Left cardiac atrium (tissue), 4 donors: ENCODE data around the gene RBKS. TPM values are rescaled to one million over a fixed set of nuclear protein-coding genes. Genes with fewer than 3 reads are reported as not detected.

ENCODE experiments used
- ATAC-seq, 2 donors: fragments of 200-7000 bp; cut with Tn5 transposase; one replicate each; pipeline ENCODE4 v1.9.1; 2020; ENCODE audit warnings: mild to moderate bottlenecking in 2 of 2, moderate library complexity in 2 of 2
- DNase-seq: peaks from one replicate; pipeline ENCODE4 v3.0.0-alpha.2; 2020
- intact Hi-C, 2 donors: fragments of 100-400 bp; cut with DNase I; formaldehyde crosslinking; loops; one replicate each; pipeline versions ENCODE4 v1.14.1 to v1.15.1; 2022 to 2023
- total RNA-seq, 2 donors: library from RNA; stranded (reverse); fragmentation: NEBNext Ultra II Directional; extraction: Animal tissue kit (Norgen Biotek cat#: 25700); gene quantifications; one replicate each; pipeline ENCODE4 v1.2.1, GENCODE V29; 2021
- donor health status: DM: no; HTN: yes; CAD: no.
- donor health status: DM: no; HTN: yes; CAD: no; lungs with severe emphysema.
- donor health status: DM: yes; HTN: yes; CAD: no.
- donor health status: Dilated cardiomyopathy.

RBKS gene
- total RNA-seq, 2 donors from 2014 or later: 3.3 TPM

DNA sequence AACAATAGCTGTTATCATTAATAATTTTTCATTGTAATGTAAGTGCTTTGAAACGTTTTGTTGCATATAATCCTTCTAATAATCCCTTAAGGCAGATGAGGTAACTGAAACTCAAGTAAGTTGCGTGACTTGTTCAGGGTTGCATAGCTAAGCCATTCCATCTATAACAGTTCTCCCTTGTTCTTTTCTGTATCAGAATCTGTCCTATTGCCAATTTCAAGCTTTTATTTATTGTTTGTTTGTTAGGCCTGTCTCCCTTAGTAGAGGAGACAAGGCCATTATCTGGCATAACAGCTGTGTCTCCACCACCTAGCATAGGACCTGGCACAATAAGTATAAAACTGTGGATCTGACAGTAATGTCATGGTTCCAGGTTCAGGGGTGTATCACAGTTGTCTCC, 19.7 kb upstream of the RBKS start:
- no peak for ATAC-seq
- no peak for DNase-seq
- intact Hi-C loops: loop anchor here in 1 of 2 donors (10.0 kb wide), 1 partner anchor 205 kb away; no protein-coding TSS in a partner anchor

DNA sequence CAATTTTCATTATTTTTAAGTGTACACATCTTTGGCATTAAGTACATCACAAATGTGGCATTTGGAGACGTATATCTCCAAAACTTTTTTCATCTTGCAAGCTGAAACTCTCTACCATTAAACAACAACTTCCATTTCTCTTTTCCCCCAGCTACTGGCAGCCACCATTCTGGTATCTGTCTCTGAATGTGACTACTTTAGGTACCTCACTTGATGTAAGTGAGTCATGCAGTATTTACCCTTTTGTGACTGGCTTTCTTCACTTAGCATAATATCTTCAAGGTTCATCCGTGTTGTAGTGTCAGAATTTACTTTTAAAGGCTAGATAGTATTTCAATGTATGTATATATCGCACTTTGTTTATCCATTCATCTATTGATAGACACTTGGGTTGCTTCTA, 17.4 kb upstream of the RBKS start:
- DNase-seq (no peak), ATAC-seq (no peak)
- intact Hi-C loops: loop anchor here in 1 of 2 donors (10.0 kb wide), 1 partner anchor 203 kb away; no protein-coding TSS in a partner anchor

DNA sequence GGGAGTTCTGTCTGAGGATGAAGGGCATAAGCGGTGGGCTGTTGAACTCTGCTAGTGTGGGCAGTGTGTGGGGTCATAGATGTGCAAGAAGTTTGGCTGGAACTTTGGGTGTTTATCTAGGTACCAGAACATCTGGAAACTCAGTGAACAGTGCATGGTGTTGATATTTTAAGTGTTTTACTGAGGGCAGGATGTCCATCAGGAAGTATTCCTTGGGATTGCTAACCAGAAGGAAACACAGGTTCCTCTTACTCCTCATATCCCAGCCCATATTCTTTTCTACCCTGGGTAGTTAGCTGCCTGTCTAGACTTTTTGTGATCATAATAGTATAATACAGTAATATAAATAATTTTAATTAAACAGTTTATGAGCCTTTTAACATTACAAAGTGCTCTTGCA, 15.9 kb upstream of the RBKS start:
- intact Hi-C loops: loop anchor here in 1 of 2 donors (10.0 kb wide), 1 partner anchor 201 kb away; no protein-coding TSS in a partner anchor
- DNase-seq (no peak), ATAC-seq (no peak)

DNA sequence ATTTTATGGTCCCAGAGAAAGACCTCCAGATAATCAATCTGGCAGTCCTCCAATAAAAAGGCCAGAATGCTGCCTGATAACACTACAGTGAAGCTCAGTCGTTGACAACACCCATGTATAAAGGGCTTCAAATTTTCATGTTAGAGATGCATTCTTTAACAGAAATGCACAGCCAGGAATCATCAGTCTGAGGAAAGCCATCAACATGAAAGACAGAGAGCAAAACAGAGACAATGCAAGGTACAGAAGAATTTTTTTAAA, 14.1 kb upstream of the RBKS start:
- no peak for ATAC-seq
- intact Hi-C loops: loop anchor here in 1 of 2 donors (10.0 kb wide), 1 partner anchor 200 kb away; no protein-coding TSS in a partner anchor
- no peak for DNase-seq

DNA sequence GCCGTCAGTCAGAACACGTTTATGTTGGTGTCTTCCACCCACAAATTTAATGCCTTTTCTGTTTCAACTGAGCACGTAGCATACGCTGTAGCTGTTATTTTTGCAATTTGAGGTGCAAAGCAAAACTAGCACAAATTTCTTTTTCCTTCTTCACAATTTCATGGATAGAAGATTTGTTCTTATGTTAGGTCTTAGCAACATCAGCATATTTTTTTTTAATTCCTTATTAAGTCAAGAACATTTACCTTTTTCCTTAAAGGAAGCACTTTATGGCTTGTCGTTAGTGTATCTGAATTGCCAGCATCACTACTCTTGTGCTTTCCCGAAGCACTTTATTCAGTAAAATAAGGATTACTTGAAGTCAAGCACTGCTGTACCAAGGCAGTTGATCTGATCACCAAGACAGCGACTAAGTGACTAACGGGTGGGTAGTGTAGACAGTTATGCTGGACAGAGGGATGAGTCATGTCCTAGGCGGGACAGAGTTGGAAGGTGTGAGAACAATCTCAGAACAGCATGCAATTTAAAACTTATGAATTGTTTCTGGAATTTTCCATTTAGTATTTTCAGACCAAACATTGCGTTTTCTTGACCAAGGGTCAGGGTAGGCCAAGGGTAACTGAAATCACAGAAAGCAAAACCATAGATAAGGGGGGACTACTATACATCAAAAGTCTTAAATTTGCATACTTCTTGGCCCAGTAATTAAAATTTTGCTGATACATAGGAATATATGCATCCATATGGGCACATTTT, 13.6 kb upstream of the RBKS start:
- ATAC-seq: peak in 1 of 2 donors; percentile 89
- intact Hi-C loops: loop anchor here in 1 of 2 donors (10.0 kb wide), 1 partner anchor 199 kb away; no protein-coding TSS in a partner anchor
- no peak for DNase-seq

DNA sequence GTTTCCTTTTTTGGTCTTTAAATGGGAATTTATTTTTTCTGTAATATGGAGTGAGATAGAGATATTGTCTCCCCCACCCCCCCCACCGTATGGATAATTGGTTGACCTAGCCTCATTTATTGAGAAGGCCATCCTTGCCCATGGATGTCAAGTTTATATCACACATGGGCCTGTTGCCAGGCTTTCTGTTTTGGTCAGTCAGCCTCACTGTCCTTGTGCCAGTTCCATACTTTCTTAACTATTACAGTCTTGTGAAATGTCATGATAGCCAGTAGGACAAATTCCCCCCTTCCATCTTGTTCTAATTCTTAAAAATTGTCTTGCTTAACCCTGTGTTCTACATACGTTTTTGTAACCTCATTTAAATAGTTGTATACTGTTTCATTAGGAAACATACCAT, 12.8 kb upstream of the RBKS start:
- intact Hi-C loops: loop anchor here in 1 of 2 donors (10.0 kb wide), 1 partner anchor 198 kb away; no protein-coding TSS in a partner anchor
- DNase-seq (no peak), ATAC-seq (no peak)

DNA sequence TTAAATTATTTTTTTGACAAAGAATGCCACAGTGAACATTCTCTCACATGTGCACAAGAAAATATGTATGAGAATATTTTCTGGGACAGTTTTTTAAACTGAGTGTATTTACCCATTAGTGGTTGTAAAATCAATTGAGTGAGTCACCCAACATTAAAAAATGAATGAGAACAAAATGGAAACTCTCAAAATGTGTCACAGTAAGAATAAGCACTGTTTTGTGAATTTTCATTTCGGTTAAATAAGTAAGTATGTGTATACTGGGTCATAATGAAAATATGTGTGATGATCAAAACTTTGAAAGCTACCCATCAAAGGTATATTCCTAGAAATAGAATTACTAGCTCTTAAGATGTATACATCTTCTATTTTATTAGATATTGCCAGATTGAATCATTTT, 11.9 kb upstream of the RBKS start:
- intact Hi-C loops: loop anchor here in 1 of 2 donors (10.0 kb wide), 1 partner anchor 197 kb away; no protein-coding TSS in a partner anchor
- DNase-seq: no peak
- no peak for ATAC-seq

DNA sequence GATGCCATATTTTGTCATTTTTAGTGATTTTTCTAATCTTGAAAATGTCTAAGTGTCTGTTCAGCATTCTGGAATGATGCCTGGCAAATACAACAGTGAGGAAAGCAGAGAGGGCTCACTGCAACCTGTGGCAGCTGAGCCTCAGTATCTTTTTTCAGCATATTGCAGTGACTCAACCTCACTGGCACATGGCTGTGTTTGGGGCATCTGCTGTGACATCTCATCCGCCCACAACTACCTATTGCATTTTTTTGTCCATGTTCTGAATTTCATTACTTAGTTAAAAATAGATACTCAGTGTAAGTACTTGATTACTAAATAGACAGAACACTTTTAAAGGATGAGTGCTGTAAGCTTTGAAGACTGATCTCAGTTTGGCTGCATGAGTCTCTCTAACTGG, 11.0 kb upstream of the RBKS start:
- intact Hi-C loops: loop anchor here in 1 of 2 donors (10.0 kb wide), 1 partner anchor 196 kb away; no protein-coding TSS in a partner anchor
- no peak for DNase-seq
- ATAC-seq: no peak

DNA sequence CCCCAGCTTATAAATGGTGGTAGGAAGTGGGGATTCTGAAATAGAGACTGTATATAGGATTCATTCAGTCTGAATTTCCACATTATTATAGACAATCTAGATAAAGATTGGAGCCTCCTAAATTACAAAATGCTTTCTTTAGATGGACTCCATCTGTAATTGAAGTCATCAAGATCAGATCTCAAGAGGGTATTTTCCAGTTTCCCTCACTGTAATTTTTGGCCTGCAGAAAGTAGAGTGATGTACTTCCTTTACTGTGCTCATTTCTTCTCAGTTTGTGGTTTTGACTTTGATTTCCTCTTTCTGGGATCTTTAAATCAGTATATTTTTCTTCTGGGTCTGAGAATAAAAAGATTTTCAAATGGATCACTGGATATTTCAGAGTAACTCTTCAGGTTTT, 7.5 kb upstream of the RBKS start:
- intact Hi-C loops: loop anchor here in 1 of 2 donors (10.0 kb wide), 1 partner anchor 143 kb away; no protein-coding TSS in a partner anchor
- ATAC-seq: no peak
- no peak for DNase-seq

DNA sequence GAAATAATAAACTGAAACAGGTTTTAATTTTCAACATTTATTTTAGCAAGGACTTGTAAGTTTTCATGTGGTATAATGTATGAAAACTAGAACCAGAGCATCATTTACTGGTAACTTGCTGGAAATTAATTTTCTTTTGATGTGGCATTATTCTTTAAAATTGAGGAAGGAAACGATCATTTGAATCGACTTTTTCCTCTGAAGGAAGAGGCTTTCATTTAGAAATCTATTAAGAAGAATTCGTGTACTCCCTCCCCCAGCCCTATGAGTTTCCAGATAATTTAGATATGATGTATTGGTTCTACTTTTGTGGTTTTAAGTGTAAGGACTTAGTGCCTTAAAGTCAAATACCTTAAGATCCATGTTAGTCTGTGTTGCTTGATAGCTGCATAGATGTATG, 2.8 kb upstream of the RBKS start:
- ATAC-seq: no peak
- intact Hi-C loops: loop anchor here in 1 of 2 donors (5.0 to 10.0 kb wide), 2 partner anchors 138 to 499 kb away; partner anchors contain the start of gene FOSL2

DNA sequence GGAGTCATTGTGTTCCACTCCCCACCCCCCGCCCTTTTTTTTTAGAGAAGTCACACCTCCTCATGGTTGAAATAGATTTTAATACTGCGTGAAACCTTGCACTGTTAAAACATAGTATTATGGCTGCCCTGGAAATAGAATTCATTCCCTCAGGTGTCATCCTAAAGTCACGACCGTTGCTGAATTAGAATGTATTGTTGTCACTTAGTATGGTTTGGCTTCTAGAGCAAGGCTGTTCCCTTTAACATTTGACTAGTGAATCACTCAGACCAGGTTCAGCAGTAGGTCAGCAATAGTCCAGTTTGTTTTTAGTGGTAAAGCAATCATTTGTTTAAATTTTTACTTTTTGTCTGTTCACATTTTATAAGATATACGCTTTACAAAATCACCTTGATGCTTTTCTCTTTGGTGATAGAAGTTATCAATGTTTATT, 1.5 kb upstream of the RBKS start:
- ATAC-seq (no peak), DNase-seq (no peak)
- intact Hi-C loops: loop anchor here in 1 of 2 donors (5.0 to 10.0 kb wide), 2 partner anchors 137 to 501 kb away; partner anchors contain the start of gene FOSL2

More for the DNA sequence above, 2.8 kb upstream of the RBKS start:
- no peak for DNase-seq

DNA sequence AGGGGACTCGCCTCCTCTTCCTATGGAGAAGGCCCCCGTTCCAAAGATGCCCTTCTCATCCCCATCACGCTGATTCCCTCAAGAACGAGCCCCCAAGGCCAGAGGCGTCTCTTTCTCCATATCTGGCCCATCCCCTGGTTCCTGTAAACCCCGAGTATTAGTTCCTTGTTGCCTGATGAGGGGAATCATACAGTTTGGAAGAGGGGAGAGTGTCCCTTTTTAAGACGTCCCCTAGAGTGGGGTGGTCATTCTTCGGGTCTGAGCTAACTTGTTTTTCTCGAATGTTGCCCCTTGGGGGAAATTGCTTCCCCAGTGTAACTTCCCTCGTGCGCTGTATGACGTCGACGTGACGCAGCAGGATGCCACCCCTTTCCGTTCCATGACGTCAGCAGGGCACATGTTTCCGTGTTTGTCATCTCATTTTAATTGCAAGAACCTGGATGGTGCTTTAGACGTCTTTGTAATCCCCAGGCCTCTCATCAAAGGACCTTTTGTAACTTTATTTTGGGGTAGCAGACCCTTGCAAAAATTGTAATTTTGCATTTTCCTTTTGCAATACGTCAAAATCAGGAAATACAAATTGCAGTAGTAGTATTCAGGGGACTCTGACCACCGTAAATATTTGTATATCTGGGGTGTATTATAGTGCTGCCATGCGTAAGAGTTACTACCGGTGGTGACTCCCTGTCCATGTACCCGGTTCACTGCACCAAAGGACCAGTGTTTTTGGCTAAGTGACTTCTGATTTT, 911 bp upstream of the RBKS start:
- ATAC-seq (peak; percentile 47 to 49), DNase-seq (peak; percentile 92)
- intact Hi-C loops: loop anchor here in 1 of 2 donors (5.0 to 10.0 kb wide), 2 partner anchors 136 to 501 kb away; partner anchors contain the start of gene FOSL2

DNA sequence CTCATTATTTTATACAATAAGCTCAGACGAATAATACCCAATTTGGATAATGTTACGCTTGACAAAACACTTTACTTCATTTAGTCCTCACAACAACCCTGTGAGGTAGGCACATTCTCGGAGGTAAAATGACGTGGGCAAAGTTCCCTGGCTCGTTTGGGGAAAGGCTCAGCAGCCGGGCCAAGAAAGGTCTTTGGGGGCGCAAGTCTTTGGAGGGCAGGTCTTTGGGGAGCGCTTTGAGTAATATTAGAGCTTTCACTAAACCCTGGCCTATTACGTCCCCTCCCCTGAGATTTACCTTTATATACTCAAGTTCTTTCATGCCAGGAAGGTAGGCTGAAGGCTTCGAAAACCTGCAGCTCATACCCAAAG, 427 bp downstream of the RBKS start:
- DNase-seq (peak; percentile 30), ATAC-seq (no peak)
- intact Hi-C loops: loop anchor here in 1 of 2 donors (5.0 to 10.0 kb wide), 2 partner anchors 135 to 503 kb away; partner anchors contain the start of gene FOSL2

DNA sequence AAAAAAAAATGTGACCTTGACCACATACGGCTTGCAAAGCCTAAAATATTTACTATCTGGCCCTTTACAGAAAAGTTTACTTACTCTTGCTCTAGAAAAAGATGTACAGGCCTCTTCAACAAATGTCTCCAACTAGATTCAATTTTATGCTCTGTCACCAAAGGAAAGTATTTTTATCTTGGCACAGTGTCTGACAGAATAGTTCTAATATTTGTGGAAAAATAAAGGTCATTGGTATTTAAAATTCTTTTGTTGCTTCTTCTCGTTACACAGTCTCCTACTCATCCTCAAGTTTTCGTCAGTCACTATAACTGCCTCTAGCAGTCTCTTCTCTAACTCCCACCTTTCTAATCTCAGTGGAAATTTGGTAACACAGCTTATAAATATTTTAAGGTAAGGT, 1.4 kb downstream of the RBKS start:
- ATAC-seq: no peak
- DNase-seq: no peak
- intact Hi-C loops: no loop called here

DNA sequence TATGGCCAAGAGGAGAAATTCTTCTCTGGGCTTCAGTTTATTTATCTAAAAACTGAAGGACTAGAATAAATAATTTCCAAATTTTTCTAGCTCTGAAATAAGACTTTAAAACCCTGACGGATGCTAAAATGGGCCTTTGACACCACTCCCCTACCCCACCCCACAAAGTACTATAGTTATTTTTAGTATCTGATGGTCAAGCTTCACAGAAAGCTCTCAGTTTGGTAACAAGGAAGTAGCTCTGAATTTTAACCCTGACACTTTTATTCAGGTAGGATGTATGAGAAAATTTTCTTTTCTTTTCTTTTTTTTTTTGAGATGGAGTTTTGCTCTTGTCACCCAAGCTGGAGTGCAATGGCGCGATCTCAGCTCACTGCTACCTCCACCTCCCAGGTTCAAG, 2.4 kb downstream of the RBKS start:
- no peak for ATAC-seq
- intact Hi-C loops: no loop called here
- no peak for DNase-seq

DNA sequence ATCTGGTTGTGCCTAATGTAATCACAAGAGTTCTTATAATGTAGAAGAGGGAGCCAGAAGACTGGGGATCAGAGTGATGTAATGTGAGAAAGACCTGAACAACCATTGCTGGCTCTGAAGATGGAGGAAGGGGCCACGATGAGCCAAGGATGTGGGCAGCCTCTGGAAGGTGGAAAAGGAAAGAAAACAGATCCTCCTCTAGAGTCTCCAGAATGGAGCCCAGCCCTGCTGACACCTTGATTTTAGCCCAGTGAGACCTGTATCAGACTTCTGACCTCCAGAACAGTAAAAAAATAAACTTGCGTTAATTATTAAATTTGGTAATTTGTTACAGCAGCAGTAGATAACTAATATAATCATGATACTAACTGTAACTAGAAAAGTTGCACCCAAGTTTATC, 3.1 kb downstream of the RBKS start:
- ATAC-seq (no peak), DNase-seq (no peak)
- intact Hi-C loops: no loop called here

DNA sequence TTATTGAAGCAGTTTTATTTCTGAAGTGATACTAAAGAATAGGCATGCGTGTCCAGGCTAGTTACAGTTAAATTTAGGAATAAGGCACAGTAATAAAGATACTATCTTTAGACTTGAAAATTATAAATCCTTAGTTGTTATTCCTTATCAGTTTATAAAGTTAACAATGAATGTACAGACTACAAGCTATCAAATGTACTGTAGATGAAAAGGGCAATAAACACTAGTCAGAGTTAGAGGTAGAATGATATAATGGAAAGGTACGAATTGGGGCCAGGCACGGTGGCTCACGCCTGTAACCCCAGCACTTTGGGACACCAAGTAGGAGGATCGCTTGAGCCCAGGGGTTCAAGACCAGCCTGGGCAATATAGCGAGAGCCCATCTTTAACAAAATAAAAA, 3.9 kb downstream of the RBKS start:
- no peak for DNase-seq
- intact Hi-C loops: no loop called here
- no peak for ATAC-seq

DNA sequence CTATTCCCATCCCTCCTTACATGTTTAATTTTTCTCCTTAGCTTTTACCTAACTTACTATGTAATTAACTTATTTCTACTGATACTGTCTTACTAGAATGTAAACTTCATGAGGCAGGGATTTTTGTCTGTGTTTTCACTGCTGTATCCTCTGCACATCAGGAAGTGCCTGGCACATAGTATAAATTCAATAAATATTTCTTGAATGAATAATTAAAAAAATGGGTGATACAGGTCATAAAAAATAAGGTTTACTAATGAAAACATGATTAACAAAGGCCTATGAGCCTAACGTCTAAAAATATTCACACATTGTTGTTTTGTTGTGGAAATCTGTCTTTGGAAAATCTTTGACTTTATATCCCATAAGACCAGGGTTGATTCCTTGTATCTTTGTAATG, 4.5 kb downstream of the RBKS start:
- ATAC-seq: no peak
- intact Hi-C loops: no loop called here

DNA sequence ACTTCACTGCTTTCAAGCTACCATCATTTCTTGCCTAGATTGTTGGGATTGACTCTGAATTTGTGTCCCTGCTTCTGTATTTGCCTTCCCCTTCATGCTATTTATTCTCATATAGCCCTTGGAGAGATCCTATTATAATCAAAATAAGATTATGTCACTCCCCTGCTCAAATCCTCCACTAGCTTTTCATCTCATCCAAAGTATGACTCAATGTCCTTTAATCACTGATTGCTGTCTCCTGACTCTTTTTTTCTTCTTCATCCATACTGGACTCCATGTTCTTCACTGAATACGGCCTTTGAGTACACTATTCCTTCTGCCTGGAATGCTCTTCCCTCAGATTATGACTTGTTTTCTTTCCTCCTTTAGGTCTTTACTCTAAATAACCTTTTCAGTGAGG, 5.0 kb downstream of the RBKS start:
- no peak for DNase-seq
- intact Hi-C loops: no loop called here
- no peak for ATAC-seq

More for the DNA sequence above, 4.5 kb downstream of the RBKS start:
- no peak for DNase-seq

DNA sequence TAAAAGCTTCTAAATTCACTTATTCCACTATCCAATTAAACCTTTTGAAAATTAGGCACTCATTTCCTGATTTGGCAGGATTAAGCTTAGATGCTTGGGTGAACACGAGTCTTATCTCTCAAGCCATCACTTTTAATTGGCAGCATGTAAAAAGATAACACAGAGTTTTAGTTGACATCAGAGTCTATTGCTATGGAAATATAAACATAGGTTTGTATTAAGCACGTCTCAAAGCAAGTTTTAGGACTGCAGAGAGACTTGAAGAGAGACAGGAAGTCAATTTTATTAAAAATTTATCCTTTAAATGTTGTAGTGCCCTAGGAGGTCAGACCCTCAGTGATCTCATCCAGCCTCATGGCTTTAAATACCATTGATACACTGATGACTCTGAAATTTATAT, 5.6 kb downstream of the RBKS start:
- intact Hi-C loops: no loop called here
- no peak for DNase-seq
- no peak for ATAC-seq
